NCI-H187 treated with DMSO at 0.1 percent for 48 hours (cell line): ENCODE measurements around the gene CDH4.

ENCODE experiments used
- DNase-seq: peaks from one replicate; lab custom pipeline; 2025; lab: John Stamatoyannopoulos, UW

Gene CDH4

DNA sequence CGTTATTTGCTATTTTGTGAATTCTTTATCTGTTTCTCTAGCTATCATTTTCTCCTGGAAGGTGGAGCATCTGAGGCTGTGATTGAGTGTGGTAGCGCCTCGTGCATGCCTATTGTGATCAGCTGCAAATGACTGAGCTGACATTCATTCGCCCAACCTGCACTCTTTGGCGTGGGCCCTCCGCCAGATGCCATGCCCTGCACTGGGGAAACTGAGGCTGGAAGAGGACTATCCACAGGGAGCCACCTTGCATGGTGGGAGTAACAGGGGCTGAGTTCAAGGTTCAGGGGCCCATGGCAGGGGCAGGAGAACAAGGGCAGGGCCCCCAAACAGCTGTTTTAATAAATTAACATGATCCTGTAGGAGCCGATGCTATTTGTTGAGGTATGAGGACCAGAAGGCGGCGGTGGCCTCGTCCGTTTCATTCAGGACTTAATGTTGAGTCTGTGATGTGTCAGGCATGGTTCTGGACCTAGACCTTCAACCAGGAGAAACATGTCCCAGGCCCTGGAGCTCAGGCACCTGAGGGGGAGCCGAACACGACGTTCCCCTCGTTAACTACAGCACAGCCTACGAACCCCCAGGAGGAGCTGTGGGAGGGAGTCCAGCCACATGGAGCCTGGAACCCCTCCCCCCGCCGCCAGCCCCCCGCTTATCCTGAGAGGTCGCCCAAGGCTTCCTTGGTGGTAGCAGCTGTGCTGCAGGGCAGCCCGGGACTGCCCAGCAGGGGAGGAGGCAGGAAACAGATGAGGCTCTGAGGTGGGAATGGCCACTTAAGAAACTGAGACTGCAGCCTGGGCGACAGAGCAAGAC lies 242.9 kb downstream of the CDH4 start:
- DNase-seq = no peak

DNA sequence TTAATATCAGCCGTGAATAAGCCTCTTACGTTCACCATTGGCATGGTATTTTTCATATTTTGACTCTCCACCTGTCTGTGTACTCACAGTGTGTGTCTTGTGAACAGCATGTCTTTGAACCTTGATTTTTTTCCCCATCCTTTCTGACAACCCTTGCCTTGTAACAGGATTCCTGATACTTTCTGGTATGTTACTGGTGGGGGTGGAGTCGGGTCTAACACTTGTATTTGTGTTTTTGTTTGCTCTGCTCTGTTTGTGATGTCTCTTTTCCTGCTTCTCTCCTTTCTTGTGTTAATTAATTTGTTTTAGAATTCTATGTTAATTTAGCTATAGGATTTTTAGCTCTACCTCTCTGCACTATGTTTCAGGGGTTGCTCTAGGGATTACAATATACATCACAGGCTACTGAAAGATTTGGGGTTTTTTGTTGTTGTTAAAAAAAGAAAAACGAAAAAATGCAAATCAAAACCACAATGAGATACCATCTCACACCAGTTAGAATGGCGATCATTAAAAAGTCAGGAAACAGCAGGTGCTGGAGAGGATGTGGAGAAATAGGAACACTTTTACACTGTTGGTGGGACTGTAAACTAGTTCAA lies 245.1 kb downstream of the CDH4 start:
- no peak for DNase-seq

DNA sequence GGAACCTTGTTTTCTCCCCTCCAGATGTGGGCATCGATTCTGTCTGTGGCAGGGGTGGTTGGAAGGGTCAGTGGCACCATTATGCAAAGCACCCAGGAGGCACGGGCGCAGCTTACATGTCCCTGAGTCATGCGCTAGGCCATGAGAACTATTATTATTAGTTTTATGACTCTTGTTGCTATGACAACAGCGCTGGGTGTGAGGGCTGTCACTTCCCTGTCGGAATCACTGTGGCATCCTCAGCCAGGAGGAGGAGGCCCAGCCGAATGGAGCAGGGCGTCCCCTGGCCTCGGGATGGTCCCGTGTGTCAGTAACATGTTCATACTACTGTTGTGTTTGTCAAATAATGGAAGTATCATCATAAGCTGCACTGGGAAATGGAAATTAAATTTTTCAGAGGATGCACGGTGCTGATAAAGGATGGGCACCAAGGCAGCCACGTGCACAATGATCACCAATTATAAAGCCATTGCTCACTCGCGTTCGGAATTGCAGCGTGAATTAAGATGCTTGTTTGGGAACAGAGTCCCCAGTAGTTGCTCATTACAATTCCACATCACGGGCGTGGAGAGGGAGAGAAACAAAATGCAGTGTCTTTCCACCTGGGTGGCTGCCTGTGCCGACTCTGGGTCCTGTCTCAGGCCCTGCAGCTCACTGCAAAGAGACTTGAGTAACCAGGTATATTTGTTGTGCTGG lies 247.9 kb downstream of the CDH4 start:
- DNase-seq = no peak

DNA sequence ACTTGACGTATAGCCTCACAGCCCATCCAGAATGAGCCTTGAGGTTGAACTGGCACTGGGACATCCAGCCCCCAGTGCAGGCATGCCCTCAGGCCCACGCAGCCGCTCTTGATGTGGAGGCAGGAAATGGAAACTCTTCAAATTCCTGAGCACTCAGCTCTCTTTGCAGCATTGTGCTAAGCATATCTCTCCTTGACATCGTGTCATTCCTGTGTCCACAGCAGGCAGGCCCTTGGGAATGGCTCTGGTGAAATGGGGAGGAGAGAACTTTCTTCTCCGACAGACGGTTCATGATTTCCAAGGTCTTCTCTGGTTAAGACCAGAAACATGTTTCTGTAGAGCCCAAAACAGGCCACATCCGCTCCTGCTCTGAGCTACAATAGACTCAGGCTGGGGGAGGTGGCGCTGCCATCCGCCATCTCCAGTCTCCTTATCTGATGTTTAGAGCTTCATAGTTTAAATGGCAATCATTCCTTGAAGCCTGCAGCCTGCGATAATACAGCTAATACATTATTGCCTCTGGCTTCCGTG lies 248.8 kb downstream of the CDH4 start:
- no peak for DNase-seq

DNA sequence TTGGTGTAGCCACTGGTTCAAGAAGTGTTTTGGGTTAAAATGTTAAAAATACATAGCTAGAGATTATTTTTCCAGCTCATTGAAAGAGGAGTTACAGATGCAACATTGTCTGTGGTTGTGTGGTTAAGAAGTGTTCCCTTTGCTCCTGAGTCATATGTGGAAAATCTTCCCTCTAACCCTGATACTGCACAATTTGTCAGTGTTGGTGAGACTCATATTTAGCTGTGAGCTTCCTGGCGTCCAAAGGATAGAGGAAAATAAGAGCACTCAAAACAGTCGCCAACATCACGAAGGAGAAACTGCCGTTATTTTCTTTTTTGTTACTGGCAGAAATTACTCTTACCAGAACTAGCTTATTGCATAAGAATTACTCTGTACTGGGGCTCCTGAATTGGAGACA lies 250.4 kb downstream of the CDH4 start:
- DNase-seq = no peak

DNA sequence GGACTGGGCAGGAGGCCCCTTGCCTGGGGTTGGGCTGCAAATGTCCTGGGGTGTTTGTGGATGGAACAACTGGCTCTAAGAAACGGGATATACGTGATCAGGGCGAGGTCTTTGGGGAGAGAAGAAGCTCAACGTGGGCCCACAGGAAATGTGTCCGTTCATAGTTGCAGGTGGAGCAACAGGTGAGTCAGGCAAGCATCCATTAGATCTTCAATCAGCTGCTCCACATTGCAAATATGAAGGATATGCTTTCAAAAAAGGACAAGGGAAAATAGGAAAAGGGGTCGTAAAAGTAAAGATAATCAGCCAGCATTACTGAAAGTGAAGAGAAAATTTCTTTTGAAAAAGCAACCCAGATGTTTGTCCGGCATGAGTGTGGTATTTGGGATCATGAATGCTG lies 251.0 kb downstream of the CDH4 start:
- DNase-seq = no peak

DNA sequence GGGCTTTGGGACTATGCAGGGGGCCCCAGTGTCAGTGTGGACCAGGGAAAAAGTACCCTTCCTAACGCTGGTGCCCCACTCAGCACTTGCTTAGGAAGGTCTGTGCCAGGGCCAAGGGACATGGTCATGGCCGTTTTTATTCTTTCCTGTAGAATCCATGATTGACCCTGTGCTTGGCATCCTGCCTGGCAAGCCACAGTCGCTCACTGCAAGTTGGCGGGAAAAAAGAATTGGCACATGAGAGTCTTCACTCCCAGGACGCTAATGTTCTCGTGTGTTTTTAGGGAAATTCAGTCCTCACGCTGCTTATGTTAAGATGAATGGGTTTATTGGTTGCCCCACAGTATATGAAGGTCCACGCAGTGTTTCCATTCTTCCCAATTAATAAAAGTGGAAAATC lies 253.4 kb downstream of the CDH4 start:
- no peak for DNase-seq

DNA sequence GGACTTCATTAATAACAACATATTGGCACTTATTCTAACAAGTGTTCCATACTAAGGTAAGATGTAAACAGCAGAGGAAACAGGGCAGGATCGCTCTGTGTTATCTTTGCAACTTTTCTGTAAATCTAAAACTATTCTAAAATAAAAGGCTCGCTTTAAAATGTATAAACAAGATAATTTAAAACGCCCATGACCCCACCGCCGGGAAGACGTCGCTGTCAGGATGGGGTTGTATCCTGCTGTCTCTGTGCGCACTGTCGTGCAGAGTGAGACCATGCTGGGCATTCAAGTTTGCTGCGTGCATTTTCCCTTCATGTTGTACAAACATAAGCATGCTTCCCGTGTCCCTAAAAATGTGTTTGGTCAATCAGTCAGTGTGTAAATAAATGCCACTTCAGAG lies 255.7 kb downstream of the CDH4 start:
- no peak for DNase-seq

DNA sequence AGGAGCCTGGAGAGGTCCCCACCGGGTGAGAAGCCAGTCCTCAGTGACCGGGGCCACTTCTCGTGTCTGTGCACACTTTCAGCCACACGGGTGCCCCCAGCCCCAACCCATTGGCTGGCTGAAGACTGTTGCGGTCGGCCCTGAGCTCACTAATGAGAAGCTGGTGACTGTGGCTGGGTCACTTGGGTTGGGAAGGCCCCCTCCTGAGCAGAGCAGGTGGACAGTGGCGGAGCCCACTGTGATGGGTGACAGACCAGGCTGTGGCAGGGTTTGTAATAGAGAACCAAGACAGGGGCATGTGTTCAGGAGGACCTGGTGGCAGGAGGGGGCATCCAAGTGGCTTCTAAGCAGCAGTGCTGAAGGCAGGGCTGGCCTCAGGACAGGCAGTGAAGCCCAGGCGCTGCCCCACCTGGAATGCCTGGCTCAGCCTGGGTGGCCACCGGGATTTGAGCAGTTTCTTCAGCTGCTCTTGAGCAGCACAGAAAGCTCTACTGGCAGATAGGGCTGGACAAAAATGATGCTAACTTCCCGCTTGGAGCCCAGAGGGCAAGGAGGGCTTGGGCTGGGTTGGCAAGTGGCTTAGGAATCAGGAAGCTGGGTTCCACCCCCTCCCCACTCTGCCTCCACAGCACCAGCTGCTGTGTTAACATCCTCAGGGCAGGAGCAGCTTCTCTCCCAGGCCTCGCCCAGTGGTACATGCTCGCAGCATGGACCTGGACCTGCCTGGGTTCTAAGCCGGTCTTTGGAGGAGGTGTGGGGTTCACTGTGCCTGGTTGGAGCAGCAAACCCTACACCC lies 256.4 kb downstream of the CDH4 start:
- no peak for DNase-seq

DNA sequence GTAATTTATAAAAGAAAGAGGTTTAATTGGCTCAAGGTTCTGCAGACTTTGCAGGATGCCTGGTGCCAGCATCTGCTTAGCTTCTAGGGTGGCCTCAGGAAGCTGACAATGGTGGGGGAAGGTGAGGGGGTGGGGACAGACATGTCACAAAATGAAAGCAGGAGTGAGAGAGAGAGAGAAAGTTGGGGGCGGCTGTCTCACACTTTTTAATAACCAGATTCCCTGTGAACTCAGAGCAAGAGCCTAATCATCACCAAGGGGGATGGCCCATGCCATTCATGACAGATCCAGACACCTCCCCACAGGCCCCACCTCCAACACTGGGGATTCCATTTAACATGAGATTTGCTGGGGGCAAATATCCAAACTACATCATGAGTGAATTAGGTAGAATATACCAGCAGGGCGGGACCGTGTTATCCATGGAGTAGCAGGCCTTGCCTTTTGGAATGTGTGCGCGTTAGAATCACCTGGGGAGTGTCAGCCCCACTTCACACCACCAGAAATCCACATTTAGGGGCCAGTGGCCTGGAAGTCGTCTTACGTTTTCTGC lies 258.8 kb downstream of the CDH4 start:
- no peak for DNase-seq

DNA sequence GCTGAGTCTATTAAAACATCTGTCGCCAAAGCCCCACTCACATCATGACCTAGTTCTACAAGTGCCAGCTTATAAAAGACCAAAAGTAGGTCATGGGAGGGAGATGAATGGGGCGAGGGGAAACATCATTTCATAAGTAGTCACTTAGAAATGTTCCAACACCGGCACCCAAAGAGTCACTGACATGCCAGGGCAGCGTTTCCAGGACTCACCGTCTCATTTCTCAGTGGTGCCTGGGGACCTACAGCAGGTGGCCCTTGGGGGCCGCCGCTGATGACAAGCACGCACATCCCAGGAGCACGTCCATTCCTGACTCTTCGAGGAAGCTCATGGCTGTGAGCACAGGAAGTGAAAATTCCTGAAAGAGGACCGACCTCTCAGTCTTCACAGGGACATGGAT lies 260.4 kb downstream of the CDH4 start:
- DNase-seq = no peak

DNA sequence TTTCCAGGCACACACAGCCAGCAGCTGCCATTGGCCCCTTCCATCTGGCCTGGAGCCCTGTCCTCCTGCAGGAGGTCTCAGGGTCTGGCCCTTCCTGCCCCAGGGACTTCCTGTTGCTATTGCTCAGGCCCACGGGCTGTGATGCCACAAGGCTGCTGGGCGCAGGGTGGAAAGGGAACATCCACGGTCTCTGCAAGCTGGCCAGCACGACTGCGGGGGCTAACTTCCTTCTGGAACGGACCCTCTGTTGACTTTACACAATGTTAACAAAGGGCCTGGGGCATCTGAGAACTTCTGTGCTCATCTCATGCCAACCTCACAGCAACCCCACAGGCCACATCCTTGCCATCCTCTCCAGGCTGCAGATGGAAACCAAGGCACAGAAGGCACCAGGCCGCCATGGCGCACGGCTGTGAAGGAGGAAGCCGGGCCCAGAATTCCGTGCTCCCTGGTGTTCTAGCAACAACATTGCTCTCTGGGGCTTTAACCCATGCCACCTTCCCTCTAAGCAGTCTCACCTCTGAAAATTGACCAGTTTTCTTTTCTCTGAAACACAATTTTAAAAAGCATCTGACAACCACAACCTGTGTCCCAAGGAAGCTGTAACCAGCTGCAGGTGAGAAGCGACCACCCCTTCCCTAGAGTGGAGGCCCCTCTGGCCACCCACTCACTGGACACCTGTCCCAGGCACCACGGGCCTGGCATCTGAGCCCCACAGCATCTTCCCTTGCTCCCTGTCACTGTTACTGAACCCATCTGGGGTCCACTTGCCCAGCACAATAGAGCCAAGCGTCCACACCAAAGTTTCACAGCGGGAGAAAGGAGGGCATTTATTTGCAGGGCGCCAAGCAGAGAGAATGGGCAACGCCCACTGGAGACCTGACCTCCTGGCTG lies 261.3 kb downstream of the CDH4 start:
- no peak for DNase-seq

DNA sequence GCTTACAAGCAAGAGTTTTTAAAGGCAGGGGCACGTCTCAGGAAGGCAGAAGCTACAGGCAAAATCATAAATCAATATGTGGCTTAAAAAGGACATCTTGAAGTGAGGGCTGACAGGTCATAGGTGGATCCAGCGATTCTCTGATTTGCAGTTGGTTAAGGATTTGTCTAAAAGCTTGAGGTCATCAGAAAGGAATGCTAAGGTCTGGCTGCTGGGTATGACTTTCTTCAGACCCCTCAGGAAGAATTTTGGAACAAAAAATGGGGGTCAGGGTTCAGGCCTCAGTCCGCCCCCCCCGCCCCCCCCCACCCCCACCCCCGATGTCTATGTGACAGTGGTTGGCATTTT lies 261.9 kb downstream of the CDH4 start:
- DNase-seq = no peak

DNA sequence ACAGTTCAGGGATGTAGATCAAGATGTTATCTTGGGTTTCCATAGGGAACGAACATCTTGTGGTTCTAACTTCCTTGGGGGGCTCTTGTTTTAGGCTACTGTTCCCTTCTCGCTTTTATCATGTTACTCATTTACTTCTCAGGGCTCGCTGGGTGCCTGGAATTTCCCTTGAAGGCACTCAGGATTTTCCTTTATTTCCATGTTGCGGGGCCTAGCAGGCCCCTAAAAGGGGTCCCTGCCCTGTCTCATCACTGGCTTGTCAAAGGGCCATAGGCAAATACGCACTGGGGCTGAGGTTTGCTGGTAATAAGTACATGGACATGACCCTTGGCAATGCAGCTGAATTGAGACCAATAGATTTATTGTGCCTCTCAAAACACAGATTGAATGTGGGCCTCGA lies 262.3 kb downstream of the CDH4 start:
- no peak for DNase-seq

DNA sequence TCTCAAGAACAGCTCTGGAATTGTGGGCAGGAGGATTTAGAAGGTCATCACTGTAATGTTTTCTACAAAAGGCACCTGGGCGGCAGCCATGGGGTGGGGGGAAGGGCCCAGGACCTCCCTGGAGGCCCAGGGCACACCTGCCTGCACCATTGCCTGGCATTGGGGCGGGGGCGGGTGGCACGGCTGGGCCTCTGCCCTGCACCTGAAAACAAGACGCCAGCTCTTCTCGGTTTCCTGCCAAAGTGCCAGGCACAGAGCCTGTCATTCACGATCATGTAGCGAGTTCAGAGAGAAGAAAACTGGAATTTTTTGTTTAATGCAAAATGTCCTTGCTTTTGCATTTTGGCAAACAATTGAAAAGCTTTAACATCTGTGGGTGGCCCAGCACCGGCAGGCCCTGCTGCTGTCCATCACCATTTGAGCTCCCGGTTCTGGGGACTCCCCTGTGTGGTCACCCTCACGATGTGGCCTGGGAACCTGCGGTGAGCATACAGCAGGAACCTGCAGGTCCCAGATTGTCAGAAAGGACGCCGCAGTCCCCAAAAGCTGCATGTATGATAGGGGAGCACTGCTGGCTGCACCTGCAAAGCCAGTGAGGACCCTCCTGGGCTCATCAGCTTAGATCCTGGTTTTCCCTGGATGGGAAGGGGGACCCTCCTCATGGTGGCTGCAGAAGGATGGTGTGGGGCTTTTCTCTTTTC lies 262.9 kb downstream of the CDH4 start:
- DNase-seq = no peak

DNA sequence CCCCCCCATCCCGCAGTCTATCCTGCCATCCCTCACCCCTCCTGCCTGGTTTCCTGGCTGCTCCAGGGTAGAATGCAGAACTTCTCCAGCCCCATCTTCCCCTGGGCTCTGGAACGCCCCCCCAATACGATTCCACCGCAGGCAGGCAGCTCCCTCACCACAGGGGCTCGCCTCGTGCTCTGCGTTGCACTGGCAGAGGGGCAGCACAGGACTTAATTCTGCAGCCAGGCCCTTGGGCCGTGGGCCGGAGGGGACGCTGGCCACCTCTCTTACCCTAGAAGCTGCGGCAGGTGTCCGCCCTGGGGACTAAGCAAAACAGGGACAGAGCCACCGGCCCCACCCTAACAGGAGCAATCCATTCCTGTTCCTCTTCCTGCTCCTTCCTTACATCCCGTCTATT lies 263.9 kb downstream of the CDH4 start:
- no peak for DNase-seq

DNA sequence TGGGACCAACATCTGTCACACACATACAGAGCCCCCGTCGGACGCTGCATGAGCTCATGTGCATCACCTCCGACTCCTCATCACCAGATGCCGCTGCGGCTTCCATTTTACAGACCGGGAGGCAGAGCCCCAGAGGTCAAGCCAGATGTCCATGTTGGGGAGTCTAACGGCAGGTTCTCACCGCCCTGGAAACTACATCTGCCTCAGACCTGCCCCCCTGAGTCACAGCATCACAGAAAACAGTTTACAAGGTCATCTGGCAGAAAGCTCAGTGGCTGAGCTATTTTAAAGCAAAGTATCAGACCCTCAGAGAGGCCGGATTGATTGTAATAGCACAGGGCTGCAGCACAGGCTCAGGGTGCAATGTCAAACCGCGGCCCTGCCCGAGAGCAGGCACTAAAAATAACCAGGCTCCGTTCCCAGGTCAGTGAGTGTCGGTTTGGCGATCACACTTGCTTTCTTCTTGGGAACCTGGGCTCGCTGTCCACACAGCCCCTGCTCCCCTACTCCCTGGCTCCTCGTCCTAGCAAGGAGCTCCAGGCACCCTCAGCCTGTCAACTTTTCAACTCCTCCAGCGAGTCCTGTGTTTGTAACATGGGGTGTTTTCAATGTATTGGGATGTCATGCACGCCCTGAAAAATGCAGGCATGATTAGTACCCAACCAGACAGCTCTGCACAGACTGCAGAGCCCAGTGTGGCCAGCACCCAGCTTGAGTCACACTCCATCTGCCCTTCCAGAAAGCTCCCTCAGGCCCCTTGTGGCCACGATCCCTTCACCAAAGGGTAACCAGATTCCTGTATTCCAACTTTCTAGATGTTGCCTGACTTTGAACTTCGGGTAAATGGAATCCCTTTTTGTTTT lies 264.5 kb downstream of the CDH4 start:
- DNase-seq = no peak

DNA sequence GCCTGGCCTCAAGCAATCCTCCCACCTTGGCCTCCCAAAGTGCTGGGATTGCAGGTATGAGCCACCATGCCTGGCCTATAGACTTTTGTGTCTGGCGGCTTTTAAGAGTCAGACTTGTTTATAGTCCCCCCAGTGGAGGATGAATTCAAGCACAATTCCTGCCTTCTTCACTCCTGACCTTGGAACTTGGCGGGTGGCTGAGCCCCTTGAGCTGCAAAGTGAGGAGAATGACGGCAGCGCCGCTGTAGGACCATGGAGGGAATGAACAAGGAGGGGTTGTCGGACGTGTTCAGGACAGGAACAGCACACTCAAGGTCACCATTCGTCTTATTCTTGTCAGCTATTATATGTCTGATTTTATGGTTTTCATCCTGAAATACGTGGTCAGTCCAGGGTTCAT lies 265.4 kb downstream of the CDH4 start:
- DNase-seq = no peak

DNA sequence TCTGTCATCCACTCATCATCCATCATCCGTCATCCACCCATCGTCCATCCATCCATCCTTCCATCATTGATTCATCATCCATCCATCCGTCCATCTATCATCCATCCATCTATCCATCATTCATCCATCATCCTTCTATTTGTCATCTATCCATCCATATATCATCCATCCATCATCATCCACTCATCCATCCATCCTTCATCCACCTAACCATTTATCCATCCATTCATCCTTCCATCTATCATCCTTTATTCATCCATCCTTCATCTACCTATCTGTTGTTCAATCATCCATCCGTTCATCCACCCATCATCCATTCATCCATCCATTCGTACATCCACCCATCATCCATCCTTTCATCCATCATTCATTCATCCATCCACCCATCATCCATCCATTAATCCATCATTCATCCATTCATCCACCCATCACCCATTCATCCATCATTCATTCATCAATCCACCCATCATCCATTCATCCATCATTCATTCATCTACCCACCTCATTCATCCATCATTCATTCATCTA lies 266.4 kb downstream of the CDH4 start:
- no peak for DNase-seq
